ENCODE results near the gene PRPF6. TPM values are rescaled to one million over a fixed set of nuclear protein-coding genes. Genes with fewer than 3 reads are reported as not detected.

The PRPF6 gene
- total RNA-seq, 1 experiment from 2014 or later = 181 TPM

DNA sequence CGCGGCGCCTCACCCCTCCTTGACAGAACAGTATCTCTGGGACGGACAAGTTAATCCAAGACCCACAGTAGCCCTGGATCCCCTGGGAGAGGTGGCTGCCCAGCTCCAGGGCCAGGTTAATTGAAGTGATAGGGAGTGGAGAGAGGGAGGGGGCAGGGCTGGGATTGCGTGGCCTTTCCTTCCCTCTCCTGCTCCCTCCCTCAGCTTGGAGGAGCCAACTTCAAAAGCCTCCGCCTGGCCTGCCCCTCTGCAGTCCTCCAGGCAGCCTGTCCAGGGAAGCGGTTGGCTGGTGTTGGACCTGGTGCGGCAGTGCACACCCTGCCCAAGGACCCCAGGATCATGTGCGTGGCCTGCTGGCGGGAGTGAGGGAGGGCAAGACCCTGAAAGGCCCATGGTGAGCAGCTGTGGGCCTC is 55.0 kb downstream of the PRPF6 start, which contains the start of gene C20orf204:
C20orf204 (plus strand) TSS at position 250 of the 413 bp plus-strand sequence; CDS start at position 392, 142 bp downstream.
- Mint-ChIP-seq H3K4me3 (ENCODE audit: unreplicated experiment) (no peak within 1 kb of the TSS), H3K27me3 (ENCODE audit: insufficient read depth, unreplicated experiment) (peaks cover 3% of the 10 kb centered on the region), H3K9me3 (ENCODE audit: unreplicated experiment) (no peaks in the 10 kb centered on the region), H3K4me1 (ENCODE audit: low read depth, unreplicated experiment) (peaks cover 4% of the 10 kb centered on the region), H3K27ac (ENCODE audit: unreplicated experiment) (peak within 1 kb of the TSS; percentile 68), H3K36me3 (ENCODE audit: insufficient read depth, unreplicated experiment) (peaks cover 82% of the 10 kb centered on the region)
- H3K36me3 ChIP-seq (ENCODE audit: control insufficient read depth, insufficient read depth, low read length) = peaks cover 6% of the 10 kb centered on the region; the same call in 1 of the 2 replicates
- ChIA-PET CTCF (interaction anchor here (0.5 to 6.2 kb wide), 4 partner anchors 12 to 66 kb away, joined by 4 to 101 read pairs (median 5); partner anchors contain the start of genes PRPF6 and TCEA2), POLR2A (no interaction called here)
- intact Hi-C loops (cut with micrococcal nuclease; ENCODE audit: unreplicated experiment) = no loop called here
- peak; percentile 39 to 59 for DNase-seq
- no peaks in the 10 kb centered on the region for H3K9me3 ChIP-seq
- no peak within 1 kb of the TSS for H3K4me3 ChIP-seq (ENCODE audit: low read depth, low read length)
- H3K27me3 ChIP-seq (replicated peaks; ENCODE audit: control insufficient read depth, insufficient read depth, low read length) = no peaks in the 10 kb centered on the region
- BruUV-seq (replicated peaks) = no TSS peak
- TF ChIP-seq, protein P1, sequence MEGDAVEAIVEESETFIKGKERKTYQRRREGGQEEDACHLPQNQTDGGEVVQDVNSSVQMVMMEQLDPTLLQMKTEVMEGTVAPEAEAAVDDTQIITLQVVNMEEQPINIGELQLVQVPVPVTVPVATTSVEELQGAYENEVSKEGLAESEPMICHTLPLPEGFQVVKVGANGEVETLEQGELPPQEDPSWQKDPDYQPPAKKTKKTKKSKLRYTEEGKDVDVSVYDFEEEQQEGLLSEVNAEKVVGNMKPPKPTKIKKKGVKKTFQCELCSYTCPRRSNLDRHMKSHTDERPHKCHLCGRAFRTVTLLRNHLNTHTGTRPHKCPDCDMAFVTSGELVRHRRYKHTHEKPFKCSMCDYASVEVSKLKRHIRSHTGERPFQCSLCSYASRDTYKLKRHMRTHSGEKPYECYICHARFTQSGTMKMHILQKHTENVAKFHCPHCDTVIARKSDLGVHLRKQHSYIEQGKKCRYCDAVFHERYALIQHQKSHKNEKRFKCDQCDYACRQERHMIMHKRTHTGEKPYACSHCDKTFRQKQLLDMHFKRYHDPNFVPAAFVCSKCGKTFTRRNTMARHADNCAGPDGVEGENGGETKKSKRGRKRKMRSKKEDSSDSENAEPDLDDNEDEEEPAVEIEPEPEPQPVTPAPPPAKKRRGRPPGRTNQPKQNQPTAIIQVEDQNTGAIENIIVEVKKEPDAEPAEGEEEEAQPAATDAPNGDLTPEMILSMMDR (IDR thresholded peaks at IDR 0.05; ENCODE audit: insufficient read depth in 1 of 2, low read depth in 1 of 2, low read length in 1 of 2, severe bottlenecking in 1 of 2, unreplicated experiment in 1 of 2) = no peak
- peaks cover 30% of the 10 kb centered on the region for H3K4me1 ChIP-seq

DNA sequence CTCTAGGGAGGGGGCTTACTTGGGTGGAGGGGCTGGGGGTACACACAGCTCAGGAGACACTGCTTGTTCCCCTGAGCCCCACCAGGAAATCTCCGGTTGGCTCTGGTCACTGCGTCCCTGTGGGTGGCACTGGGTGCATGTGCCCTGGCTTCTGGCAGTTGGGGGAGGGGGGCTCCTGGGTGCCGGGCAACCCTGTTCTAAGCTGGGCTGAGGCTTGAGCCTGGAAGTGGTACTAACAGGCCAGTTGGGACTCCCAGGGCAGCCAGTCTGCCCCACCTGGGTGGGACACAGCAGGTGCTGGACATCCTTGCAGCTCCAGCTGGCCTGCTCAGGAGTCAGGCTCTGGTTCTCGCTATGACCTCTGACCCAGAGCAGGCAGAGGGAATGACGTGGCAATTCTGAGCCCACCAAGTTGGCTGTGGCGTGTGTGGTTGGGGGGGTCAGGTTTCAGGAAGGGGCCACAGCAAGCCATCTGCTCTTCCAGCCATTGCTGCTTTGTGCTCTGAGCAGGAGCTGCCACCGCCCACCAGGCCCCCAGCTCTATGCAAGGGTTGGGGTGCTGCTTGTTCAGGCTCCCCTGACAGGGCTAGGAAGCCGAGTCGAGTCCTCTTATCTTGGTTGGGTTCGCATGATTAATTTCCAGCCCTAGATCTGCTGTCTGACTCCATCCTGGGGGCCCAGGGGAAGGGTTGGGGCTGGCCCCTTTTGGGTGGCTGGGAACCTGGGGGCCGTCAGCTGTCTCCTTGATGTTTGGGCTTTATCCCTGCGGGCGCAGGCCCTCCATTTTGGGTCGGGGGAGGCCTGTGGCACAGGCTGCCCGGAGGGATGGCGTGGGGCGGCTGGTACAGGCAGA is 55.6 kb downstream of the PRPF6 start:
- peaks cover 6% of the 10 kb centered on the region; the same call in 1 of the 2 replicates for H3K36me3 ChIP-seq (ENCODE audit: control insufficient read depth, insufficient read depth, low read length)
- Mint-ChIP-seq H3K27ac (ENCODE audit: unreplicated experiment) (peak overlapping the region; percentile 68), H3K9me3 (ENCODE audit: unreplicated experiment) (no peaks in the 10 kb centered on the region), H3K27me3 (ENCODE audit: insufficient read depth, unreplicated experiment) (peaks cover 3% of the 10 kb centered on the region), H3K4me1 (ENCODE audit: low read depth, unreplicated experiment) (no peaks in the 10 kb centered on the region), H3K4me3 (ENCODE audit: unreplicated experiment) (no peak overlapping the region), H3K36me3 (ENCODE audit: insufficient read depth, unreplicated experiment) (peaks cover 76% of the 10 kb centered on the region)
- H3K4me3 ChIP-seq (ENCODE audit: low read depth, low read length) = no peak overlapping the region
- H3K9me3 ChIP-seq = no peaks in the 10 kb centered on the region
- peaks cover 26% of the 10 kb centered on the region for H3K4me1 ChIP-seq
- CTCF ChIA-PET = interaction anchor here (0.5 to 6.2 kb wide), 6 partner anchors 12 to 84 kb away, joined by 4 to 101 read pairs (median 16); partner anchors contain the start of genes PRPF6 and TCEA2
- no peaks in the 10 kb centered on the region for H3K27me3 ChIP-seq (replicated peaks; ENCODE audit: control insufficient read depth, insufficient read depth, low read length)
- DNase-seq = no peak
- intact Hi-C loops (cut with micrococcal nuclease; ENCODE audit: unreplicated experiment) = no loop called here
- TF ChIP-seq, protein P1 (IDR thresholded peaks at IDR 0.05; ENCODE audit: insufficient read depth in 1 of 2, low read depth in 1 of 2, low read length in 1 of 2, severe bottlenecking in 1 of 2, unreplicated experiment in 1 of 2) = no peak
- POLR2A ChIA-PET = interaction anchor here (1.6 kb wide), 1 partner anchor 26 kb away, joined by 8 read pairs; the partner anchor contains the start of gene TCEA2
- no TSS peak for BruUV-seq (replicated peaks)

DNA sequence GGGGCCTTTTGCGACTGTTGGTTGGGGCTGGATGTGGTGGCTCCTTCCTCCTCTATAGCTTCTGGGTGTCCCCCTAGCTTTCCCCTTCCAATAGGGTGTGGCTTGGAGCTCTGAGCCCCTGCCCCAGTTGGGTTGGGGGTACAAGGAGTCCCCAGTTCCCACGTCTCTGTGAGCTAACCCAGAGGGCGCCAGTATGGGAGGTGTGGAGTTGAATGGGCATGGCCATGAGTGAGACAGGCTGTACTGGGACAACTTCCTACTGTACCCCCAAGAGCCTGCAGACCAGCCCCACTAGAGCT is 56.2 kb downstream of the PRPF6 start:
- Histone ChIP-seq H3K9me3 (no peaks in the 10 kb centered on the region), H3K4me1 (peaks cover 26% of the 10 kb centered on the region), H3K4me3 (ENCODE audit: low read depth, low read length) (no peak overlapping the region), H3K36me3 (ENCODE audit: control insufficient read depth, insufficient read depth, low read length) (peaks cover under 1% of the 10 kb centered on the region; the same call in 1 of the 2 replicates), H3K27me3 (replicated peaks; ENCODE audit: control insufficient read depth, insufficient read depth, low read length) (no peaks in the 10 kb centered on the region)
- Mint-ChIP-seq H3K27ac (ENCODE audit: unreplicated experiment) (no peak overlapping the region), H3K4me3 (ENCODE audit: unreplicated experiment) (peak overlapping the region; percentile 87), H3K4me1 (ENCODE audit: low read depth, unreplicated experiment) (no peaks in the 10 kb centered on the region), H3K9me3 (ENCODE audit: unreplicated experiment) (no peaks in the 10 kb centered on the region), H3K36me3 (ENCODE audit: insufficient read depth, unreplicated experiment) (peaks cover 70% of the 10 kb centered on the region), H3K27me3 (ENCODE audit: insufficient read depth, unreplicated experiment) (peaks cover 3% of the 10 kb centered on the region)
- POLR2A ChIA-PET = interaction anchor here (1.6 kb wide), 1 partner anchor 25 kb away, joined by 8 read pairs; the partner anchor contains the start of gene TCEA2
- TF ChIP-seq, protein P1 (IDR thresholded peaks at IDR 0.05; ENCODE audit: insufficient read depth in 1 of 2, low read depth in 1 of 2, low read length in 1 of 2, severe bottlenecking in 1 of 2, unreplicated experiment in 1 of 2) = no peak
- DNase-seq = no peak
- BruUV-seq (replicated peaks) = no TSS peak
- intact Hi-C loops (cut with micrococcal nuclease; ENCODE audit: unreplicated experiment) = no loop called here
- CTCF ChIA-PET = interaction anchor here (1.4 to 6.2 kb wide), 5 partner anchors 15 to 84 kb away, joined by 5 to 101 read pairs (median 51); partner anchors contain the start of genes PRPF6, SOX18 and TCEA2

Data from Caco-2 (cell line).